AG09319 (cell line): ENCODE data around the gene PPP1R8.

Experiments used
- DNase-seq: peaks from one replicate; pipeline ENCODE4 v3.0.0-alpha.2; 2010; ENCODE audit warnings: low read depth; ENCODE audit errors: extremely low read depth
- TF ChIP-seq, protein P1 (sequence below): IDR thresholded peaks from 2 replicates; pipeline ENCODE4 v1.5.1; 2011; ENCODE audit warnings: low read depth, mild to moderate bottlenecking, inconsistent platforms, low read length, moderate library complexity

The PPP1R8 gene

DNA sequence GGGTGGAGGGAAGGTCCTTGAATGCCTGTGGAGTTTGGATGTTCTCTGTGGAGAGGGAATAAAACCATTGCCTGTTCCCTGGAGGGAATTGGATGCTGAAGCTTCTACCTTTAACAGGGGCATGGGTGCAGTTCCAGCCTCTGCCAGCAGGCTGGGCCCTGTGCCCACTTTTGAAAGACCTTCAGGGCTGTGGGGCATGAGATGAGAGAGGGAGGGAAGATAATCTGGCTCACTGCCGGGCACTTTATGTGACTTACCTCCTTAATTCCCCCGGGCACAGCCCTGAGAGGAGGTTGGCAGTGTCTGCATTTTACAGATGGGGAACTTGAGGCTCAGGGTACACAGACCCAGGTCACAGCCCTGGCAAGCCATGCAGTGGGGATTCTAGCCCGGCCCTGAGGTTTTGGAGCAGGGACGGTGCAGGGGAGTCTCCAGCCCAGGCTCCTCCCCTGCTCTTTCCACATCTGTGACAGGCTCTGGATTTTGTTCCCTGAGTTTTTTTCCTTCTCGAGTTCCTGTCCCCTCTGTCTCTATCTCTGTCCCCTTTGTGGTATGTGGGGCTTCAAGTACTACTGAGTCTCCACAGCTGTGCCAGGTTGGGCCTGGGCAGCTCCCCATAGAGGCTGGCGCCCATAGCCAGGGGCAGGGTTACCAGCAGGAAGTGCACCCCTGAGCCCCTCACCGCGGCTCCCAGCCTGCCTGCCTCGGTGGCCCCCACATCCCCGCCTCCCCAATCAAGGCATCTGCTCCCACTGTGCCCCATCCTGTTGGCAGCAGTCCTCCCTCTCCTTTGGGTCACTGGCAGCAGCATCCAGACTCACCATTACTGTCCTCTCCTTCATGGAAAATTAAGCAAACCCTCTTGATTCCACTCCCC lies 27.7 kb downstream of the PPP1R8 start:
- TF ChIP-seq, protein P1, sequence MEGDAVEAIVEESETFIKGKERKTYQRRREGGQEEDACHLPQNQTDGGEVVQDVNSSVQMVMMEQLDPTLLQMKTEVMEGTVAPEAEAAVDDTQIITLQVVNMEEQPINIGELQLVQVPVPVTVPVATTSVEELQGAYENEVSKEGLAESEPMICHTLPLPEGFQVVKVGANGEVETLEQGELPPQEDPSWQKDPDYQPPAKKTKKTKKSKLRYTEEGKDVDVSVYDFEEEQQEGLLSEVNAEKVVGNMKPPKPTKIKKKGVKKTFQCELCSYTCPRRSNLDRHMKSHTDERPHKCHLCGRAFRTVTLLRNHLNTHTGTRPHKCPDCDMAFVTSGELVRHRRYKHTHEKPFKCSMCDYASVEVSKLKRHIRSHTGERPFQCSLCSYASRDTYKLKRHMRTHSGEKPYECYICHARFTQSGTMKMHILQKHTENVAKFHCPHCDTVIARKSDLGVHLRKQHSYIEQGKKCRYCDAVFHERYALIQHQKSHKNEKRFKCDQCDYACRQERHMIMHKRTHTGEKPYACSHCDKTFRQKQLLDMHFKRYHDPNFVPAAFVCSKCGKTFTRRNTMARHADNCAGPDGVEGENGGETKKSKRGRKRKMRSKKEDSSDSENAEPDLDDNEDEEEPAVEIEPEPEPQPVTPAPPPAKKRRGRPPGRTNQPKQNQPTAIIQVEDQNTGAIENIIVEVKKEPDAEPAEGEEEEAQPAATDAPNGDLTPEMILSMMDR = peak; percentile 99
- DNase-seq = peak; percentile 55

DNA sequence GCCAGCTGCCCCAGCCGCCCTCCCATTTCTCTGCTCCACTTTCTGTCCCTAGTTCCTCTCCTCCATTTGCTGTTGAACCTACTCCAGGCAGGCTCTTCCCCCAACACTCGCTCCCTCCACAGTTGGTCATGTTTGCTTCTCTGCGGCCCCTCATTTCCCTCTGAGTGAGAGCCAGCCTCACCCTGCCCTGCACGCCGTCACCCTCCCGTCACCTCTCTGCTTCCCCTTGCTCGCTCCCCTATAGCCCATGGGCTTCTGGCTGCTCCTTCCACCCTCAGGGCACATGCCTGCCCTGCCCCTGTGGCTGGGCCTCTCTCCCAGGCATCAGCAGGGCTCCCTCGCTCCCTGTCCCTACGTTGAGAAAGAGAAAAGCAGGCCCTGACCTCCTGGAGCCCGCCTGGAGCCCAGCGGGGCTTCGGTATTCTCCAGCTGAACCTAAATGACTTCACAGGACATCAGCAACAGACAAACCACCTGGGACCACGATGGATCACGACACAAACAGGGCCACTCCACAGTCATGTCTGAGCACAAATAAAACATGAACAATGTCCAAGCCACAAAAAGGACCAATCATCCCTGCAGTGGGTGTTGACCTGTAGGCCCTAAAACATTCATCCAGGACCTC lies 28.5 kb downstream of the PPP1R8 start:
- TF ChIP-seq, protein P1 = no peak
- no peak for DNase-seq

DNA sequence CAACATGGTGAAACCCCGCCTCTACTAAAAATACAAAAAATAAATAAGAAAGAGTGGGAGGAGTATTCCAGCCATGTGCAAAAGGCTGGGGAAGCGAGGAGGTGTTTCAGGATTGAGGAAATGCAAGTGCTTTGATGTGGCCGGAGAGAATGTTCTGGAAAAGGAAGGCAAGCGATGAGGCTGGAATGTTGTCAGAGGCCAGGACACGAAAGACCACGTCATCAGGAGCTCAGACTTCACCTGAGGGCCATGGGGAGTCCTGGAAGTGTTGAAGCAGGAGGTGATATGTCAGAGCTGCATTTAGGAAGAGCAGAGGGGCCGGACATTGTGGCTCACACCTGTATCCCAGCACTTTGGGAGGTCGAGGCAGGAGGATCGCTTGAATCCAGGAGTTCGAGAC lies 30.9 kb downstream of the PPP1R8 start:
- TF ChIP-seq, protein P1 = no peak
- no peak for DNase-seq

DNA sequence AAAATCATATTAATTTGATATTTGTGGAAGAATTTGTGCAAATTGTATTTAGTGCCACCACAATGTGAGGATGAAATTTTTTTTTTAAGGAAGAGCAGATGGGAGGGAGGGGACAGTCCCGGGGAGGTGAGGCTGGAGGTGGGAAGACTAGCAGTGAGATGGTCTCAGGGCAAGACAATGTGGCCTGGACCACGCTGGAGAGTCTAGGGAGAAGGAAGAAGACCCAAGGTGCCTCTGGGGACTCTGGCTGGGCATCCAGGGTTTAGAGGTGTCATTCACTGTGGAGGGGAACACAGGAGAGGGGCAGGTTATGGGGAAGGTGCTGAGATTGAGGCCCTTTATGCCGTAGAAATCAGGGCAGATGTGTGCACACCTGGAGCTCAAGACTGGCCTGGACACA lies 31.4 kb downstream of the PPP1R8 start:
- no peak for DNase-seq
- TF ChIP-seq, protein P1 = no peak

DNA sequence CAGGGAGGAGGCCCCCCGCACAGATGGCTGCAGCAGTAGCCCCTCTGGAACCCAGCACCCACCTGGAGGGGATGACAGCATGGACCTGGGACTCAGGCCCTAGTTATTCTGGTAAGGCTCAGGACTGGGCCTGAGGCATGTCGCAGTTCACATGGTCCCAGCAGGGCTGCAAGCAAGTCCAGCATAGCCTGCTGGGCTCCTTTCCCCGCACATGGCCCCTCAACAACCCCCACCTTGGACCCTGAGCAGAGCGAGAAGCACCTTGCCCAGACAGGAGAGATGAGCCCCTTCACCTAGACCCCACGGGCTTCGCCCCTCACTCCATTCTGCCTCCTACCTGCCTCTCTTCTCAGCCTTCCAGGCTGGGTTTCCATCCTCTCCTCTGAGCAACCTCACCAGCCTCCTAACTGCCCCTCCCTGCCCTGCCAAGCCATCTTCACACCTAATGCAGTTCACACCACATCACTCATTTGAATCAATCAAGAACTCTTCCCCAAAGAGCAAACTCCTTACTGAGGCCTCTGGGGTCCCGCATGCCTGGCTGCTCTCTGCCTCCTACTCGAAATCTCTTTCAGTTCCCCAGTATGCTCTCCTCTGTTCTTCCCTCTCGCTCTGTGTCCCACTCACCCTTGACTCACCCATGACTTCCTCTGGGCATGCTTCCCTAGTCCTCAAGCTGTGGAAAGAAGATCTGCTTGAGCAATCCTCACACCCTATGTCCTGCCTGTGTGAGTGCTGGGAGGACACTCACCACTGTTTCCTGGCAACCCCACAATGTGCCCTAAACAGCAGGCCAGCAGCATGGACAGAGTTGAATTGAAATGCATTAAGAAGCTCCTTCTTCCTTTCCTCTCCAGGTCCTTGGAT lies 32.3 kb downstream of the PPP1R8 start:
- TF ChIP-seq, protein P1 = no peak
- peak; percentile 96 for DNase-seq

DNA sequence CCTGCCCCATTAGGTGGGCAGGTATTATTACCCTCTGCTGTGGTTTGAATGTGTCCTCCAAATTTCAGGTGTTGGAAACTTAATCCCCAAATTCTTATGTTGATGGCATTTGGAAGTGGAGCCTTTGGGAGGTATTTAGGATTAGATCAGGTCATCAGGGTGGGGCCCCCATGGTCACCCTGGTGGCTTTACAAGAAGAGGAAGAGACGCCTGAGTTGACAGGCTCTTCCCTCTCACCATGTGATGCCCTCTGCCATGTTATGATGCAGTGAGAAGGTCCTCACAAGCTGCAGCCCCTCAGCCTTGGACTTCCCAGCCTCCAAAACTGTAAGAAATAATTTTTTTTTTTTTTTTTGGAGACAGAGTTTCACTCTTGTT lies 32.9 kb downstream of the PPP1R8 start:
- TF ChIP-seq, protein P1 = no peak
- no peak for DNase-seq
